KMS-11 (cell line): ENCODE measurements around the gene BRF1.
"Not testable (repeated sequence)": the region's sequence is repeated elsewhere in the genome, so short reads cannot be mapped to it uniquely, and the experiment has no call there.

Experiments
- H2AFZ ChIP-seq: fragments of 200-600 bp; sonication (generic); 2 replicates; pipeline ENCODE4 v1.6.1; 2016; ENCODE audit warnings: antibody characterized with exemption, mixed run types, low read depth
- H3K27ac ChIP-seq: fragments of 200-600 bp; sonication (generic); 2 replicates; pipeline ENCODE4 v1.6.1; 2016; ENCODE audit warnings: mild to moderate bottlenecking, mixed run types
- H3K27me3 ChIP-seq: fragments of 200-600 bp; sonication (generic); 2 replicates; pipeline ENCODE4 v1.6.1; 2017; ENCODE audit warnings: mild to moderate bottlenecking, low read depth, mixed run types, moderate library complexity; ENCODE audit not compliant: insufficient read depth
- H3K36me3 ChIP-seq: fragments of 200-600 bp; sonication (generic); 2 replicates; pipeline ENCODE4 v1.6.1; 2017; ENCODE audit warnings: mild to moderate bottlenecking, mixed run types; ENCODE audit not compliant: insufficient read depth
- H3K4me1 ChIP-seq: fragments of 200-600 bp; sonication (generic); 2 replicates; pipeline ENCODE4 v1.6.1; 2016; ENCODE audit warnings: mild to moderate bottlenecking, low read depth, mixed run types; ENCODE audit not compliant: poor library complexity, severe bottlenecking
- H3K4me2 ChIP-seq: fragments of 200-600 bp; sonication (generic); 2 replicates; pipeline ENCODE4 v1.7.0; 2016; ENCODE audit warnings: mild to moderate bottlenecking, mixed run types
- H3K4me3 ChIP-seq: fragments of 200-600 bp; sonication (generic); IDR thresholded peaks from 2 replicates; pipeline ENCODE4 v1.6.1; 2017; ENCODE audit warnings: low read depth, low read length, mixed read lengths; ENCODE audit not compliant: insufficient read depth
- H3K79me2 ChIP-seq: fragments of 200-600 bp; sonication (generic); 2 replicates; pipeline ENCODE4 v1.6.1; 2016; ENCODE audit warnings: low read depth, mixed run types; ENCODE audit not compliant: insufficient read depth
- H3K9ac ChIP-seq: fragments of 200-600 bp; sonication (generic); 2 replicates; pipeline ENCODE4 v1.6.1; 2016; ENCODE audit warnings: mild to moderate bottlenecking, mixed run types
- H4K20me1 ChIP-seq: fragments of 200-600 bp; sonication (generic); 2 replicates; pipeline ENCODE4 v1.6.1; 2016; ENCODE audit warnings: mild to moderate bottlenecking, mixed run types; ENCODE audit not compliant: insufficient read depth
- TF ChIP-seq, protein P1 (sequence below): fragments of 200-600 bp; sonication (generic); conservative IDR thresholded peaks from 2 replicates; pipeline ENCODE4 v1.6.1; 2017; ENCODE audit warnings: low read depth, mild to moderate bottlenecking, antibody characterized with exemption, low read length, moderate library complexity, mixed read lengths

BRF1 gene

DNA sequence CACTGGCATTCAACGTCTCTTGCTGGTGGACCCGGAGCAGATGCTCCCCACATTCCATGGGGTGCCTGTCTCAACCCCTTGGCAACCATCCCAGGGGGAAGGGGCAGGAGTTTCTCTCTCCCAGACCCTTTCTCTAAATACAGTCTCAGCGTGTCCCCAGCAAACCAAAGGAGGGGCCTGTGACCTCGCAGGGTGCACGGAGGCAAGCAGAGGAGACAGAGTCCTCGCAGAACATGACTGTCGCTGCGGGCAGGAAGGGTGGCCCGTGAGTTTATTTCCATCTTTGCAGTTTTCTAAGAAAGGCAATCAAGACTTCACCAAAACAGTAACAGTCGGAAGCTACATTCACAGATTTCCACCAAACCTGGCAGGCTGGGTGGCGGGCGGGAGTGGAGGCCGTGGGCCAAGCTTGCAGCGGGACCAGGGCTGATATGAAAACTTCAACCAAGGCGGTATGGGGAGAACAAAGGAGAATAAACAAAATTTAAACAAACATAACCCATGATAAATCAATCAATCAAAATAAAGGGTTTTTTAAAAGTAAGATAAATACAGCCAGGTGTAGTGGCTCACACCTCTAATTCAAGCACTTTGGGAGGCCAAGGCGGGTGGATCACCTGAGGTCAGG lies 18.6 kb downstream of the BRF1 start:
- Histone ChIP-seq H3K36me3 (no peaks in the 10 kb centered on the region), H3K4me1 (no peaks in the 10 kb centered on the region), H3K4me3 (no peak overlapping the region), H3K27me3 (no peaks in the 10 kb centered on the region), H4K20me1 (no peaks in the 10 kb centered on the region), H3K9ac (no peak overlapping the region), H3K4me2 (no peak overlapping the region), H3K79me2 (no peaks in the 10 kb centered on the region), H2AFZ (no peak overlapping the region), H3K27ac (no peak overlapping the region)
- TF ChIP-seq, protein P1, sequence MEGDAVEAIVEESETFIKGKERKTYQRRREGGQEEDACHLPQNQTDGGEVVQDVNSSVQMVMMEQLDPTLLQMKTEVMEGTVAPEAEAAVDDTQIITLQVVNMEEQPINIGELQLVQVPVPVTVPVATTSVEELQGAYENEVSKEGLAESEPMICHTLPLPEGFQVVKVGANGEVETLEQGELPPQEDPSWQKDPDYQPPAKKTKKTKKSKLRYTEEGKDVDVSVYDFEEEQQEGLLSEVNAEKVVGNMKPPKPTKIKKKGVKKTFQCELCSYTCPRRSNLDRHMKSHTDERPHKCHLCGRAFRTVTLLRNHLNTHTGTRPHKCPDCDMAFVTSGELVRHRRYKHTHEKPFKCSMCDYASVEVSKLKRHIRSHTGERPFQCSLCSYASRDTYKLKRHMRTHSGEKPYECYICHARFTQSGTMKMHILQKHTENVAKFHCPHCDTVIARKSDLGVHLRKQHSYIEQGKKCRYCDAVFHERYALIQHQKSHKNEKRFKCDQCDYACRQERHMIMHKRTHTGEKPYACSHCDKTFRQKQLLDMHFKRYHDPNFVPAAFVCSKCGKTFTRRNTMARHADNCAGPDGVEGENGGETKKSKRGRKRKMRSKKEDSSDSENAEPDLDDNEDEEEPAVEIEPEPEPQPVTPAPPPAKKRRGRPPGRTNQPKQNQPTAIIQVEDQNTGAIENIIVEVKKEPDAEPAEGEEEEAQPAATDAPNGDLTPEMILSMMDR = peak; percentile 33; the same call in 1 of the 2 replicates

DNA sequence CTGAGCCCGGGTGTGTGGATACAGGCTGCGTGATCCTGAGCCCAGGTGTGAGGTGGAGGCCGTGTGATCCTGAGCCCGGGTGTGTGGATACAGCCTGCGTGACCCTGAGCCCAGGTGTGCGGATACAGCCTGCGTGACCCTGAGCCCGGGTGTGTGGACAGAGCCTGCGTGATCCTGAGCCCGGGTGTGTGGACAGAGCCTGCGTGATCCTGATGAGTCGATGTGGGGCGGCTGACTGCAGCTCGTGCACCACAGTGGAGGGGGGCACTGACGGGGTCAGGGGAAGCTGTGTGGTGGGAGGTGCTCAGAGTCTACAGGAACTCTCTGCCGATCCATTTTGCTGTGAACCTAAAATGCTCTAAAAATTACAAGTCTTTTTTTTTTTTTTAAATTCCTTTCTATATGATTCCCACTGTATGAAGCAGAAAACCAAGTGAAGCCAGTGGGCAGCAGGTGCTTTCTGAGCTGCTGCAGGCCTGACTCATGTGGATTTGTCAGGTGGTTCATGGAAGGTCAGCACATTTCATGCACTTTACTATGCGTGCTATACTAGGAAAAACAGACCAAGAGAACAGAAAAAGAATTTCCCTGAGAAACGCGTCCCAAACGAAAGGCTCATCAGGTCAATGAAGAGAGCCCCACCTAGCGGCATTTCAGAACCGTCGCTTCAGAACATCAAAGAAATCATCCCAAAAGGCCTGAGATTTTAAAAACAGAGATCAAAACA lies 19.3 kb downstream of the BRF1 start:
- Histone ChIP-seq H3K4me3 (no peak overlapping the region), H3K4me2 (no peak overlapping the region), H3K27me3 (no peaks in the 10 kb centered on the region), H2AFZ (no peak overlapping the region), H3K4me1 (no peaks in the 10 kb centered on the region), H4K20me1 (no peaks in the 10 kb centered on the region), H3K36me3 (no peaks in the 10 kb centered on the region), H3K79me2 (no peaks in the 10 kb centered on the region), H3K27ac (no peak overlapping the region), H3K9ac (no peak overlapping the region)
- TF ChIP-seq, protein P1 = no peak; the same call in 1 of the 2 replicates

DNA sequence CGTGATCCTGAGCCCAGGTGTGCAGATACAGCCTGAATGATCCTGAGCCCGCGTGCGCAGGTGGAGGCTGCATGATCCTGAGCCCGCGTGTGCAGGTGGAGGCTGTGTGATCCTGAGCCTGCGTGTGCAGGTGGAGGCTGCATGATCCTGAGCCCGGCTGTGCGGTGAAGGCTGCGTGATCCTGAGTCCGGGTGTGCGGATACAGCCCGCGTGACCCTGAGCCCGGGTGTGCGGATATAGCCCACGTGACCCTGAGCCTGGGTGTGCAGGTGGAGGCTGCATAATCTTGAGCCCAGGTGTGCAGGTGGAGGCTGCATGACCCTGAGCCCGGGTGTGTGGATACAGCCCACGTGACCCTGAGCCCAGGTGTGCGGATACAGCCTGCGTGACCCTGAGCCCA lies 20.3 kb downstream of the BRF1 start:
- Histone ChIP-seq H3K4me2 (no peak overlapping the region), H2AFZ (no peak overlapping the region), H3K9ac (no peak overlapping the region), H3K79me2 (no peaks in the 10 kb centered on the region), H3K36me3 (no peaks in the 10 kb centered on the region), H3K27me3 (no peaks in the 10 kb centered on the region), H3K4me3 (no peak overlapping the region), H4K20me1 (no peaks in the 10 kb centered on the region), H3K4me1 (no peaks in the 10 kb centered on the region), H3K27ac (no peak overlapping the region)
- TF ChIP-seq, protein P1 = no peak

- H3K27me3 ChIP-seq = no peaks in the 10 kb centered on the region
- no peaks in the 10 kb centered on the region for H3K79me2 ChIP-seq
- no peaks in the 10 kb centered on the region for H3K4me1 ChIP-seq
- no peaks in the 10 kb centered on the region for H4K20me1 ChIP-seq
- no peak overlapping the region for H3K4me2 ChIP-seq
- H2AFZ ChIP-seq = no peak overlapping the region
- no peak overlapping the region for H3K9ac ChIP-seq
- no peaks in the 10 kb centered on the region for H3K36me3 ChIP-seq
- TF ChIP-seq, protein P1 = no peak
- H3K27ac ChIP-seq = no peak overlapping the region
- H3K4me3 ChIP-seq = no peak overlapping the region
Measured at GRCh38 chr14:105279642-105280361, 21.0 kb downstream of the BRF1 start.

GRCh38 chr14:105277448-105277847 lies 23.4 kb downstream of the BRF1 start:
- H3K27me3 ChIP-seq, H4K20me1 ChIP-seq, H3K9ac ChIP-seq, H2AFZ ChIP-seq, H3K36me3 ChIP-seq, H3K4me3 ChIP-seq, H3K79me2 ChIP-seq, H3K4me2 ChIP-seq, H3K27ac ChIP-seq, H3K4me1 ChIP-seq: not testable (repeated sequence)
